Muscle of leg (tissue), 11 donors: ENCODE measurements around the gene HDLBP. TPM values are rescaled to one million over a fixed set of nuclear protein-coding genes. Genes with fewer than 3 reads are reported as not detected.

ENCODE experiments used
- DNase-seq: peaks from one replicate; pipeline ENCODE4 v3.0.0; 2013
- H3K27ac ChIP-seq: one replicate; pipeline ENCODE4 v1.5.1; 2013; ENCODE audit warnings: mild to moderate bottlenecking, low read length, control low read depth
- H3K27me3 ChIP-seq: one replicate; pipeline ENCODE4 v1.6.1; 2013; ENCODE audit warnings: low read length; ENCODE audit not compliant: control insufficient read depth, insufficient read depth
- H3K36me3 ChIP-seq: one replicate; pipeline ENCODE4 v1.6.1; 2013; ENCODE audit warnings: low read length; ENCODE audit not compliant: control insufficient read depth, insufficient read depth
- H3K4me1 ChIP-seq: one replicate; pipeline ENCODE4 v1.6.1; 2013; ENCODE audit warnings: low read length; ENCODE audit not compliant: control insufficient read depth, insufficient read depth
- H3K4me3 ChIP-seq: one replicate; pipeline ENCODE4 v1.5.1; 2013; ENCODE audit warnings: low read length, control low read depth
- H3K9me3 ChIP-seq: replicated peaks from 2 replicates; pipeline ENCODE4 v1.6.1; 2013; ENCODE audit warnings: low read depth, low read length; ENCODE audit not compliant: control insufficient read depth
- WGBS: methylation state at CpG from one replicate; pipeline ENCODE4 v1.1.5; 2013; ENCODE audit warnings: missing lambda C conversion rate; ENCODE audit not compliant: insufficient coverage; 5-methylcytosine and 5-hydroxymethylcytosine counted together
- polyA plus RNA-seq, 8 donors: library from polyadenylated mRNA; unstranded; fragments of 120-200 nt; gene quantifications; one replicate each; pipeline versions ENCODE4 v1.2.1 to v1.2.3, GENCODE V29; 2013; ENCODE audit warnings: inconsistent platforms in 1 of 8, low replicate concordance in 1 of 8; ENCODE audit not compliant: insufficient read length in 8 of 8, insufficient read depth in 1 of 8
- total RNA-seq: library from RNA; stranded (reverse); fragments of 120-200 nt; gene quantifications from one replicate; pipeline ENCODE4 v1.2.4, GENCODE V29; 2013

HDLBP gene
- total and polyA plus RNA-seq, 9 donors: 331 to 470 (median 404) TPM

- Histone ChIP-seq H3K27me3 (no peaks in the 10 kb centered on the region), H3K36me3 (peaks cover 82% of the 10 kb centered on the region), H3K4me3 (no peak overlapping the region), H3K9me3 (no peaks in the 10 kb centered on the region), H3K27ac (no peak overlapping the region), H3K4me1 (no peaks in the 10 kb centered on the region)
- 71% methylated on average over 12 of the region's 14 CpGs for WGBS
- DNase-seq: no peak
Observed at GRCh38 chr2:241242306-241242705, 73.2 kb downstream of the HDLBP start.

GRCh38 chr2:241241669-241242068 is 73.8 kb downstream of the HDLBP start:
- Histone ChIP-seq H3K36me3 (peaks cover 82% of the 10 kb centered on the region), H3K27ac (no peak overlapping the region), H3K27me3 (no peaks in the 10 kb centered on the region), H3K9me3 (no peaks in the 10 kb centered on the region), H3K4me1 (no peaks in the 10 kb centered on the region), H3K4me3 (no peak overlapping the region)
- WGBS: 100% methylated on average over 1 of the region's 4 CpGs
- DNase-seq: no peak

- no peak for DNase-seq
- Histone ChIP-seq H3K27ac (no peak overlapping the region), H3K36me3 (peaks cover 88% of the 10 kb centered on the region), H3K27me3 (no peaks in the 10 kb centered on the region), H3K4me3 (no peak overlapping the region), H3K9me3 (no peaks in the 10 kb centered on the region), H3K4me1 (no peaks in the 10 kb centered on the region)
- 82% methylated on average over 10 of the region's 21 CpGs for WGBS
Observed at GRCh38 chr2:241240320-241241004, 75.0 kb downstream of the HDLBP start.

GRCh38 chr2:241239552-241240202 is 75.8 kb downstream of the HDLBP start:
- H3K4me1 ChIP-seq: no peaks in the 10 kb centered on the region
- no peak overlapping the region for H3K27ac ChIP-seq
- peaks cover 90% of the 10 kb centered on the region for H3K36me3 ChIP-seq
- H3K27me3 ChIP-seq: no peaks in the 10 kb centered on the region
- no peak overlapping the region for H3K4me3 ChIP-seq
- H3K9me3 ChIP-seq: no peaks in the 10 kb centered on the region
- 88% methylated on average over 25 of the region's 28 CpGs for WGBS
- DNase-seq: no peak

GRCh38 chr2:241238693-241239198 is 76.7 kb downstream of the HDLBP start:
- peaks cover 93% of the 10 kb centered on the region for H3K36me3 ChIP-seq
- 78% methylated on average over 1 of the region's 5 CpGs for WGBS

GRCh38 chr2:241237949-241238371 is 77.5 kb downstream of the HDLBP start:
- Histone ChIP-seq H3K4me3 (no peak overlapping the region), H3K27me3 (no peaks in the 10 kb centered on the region), H3K9me3 (no peaks in the 10 kb centered on the region), H3K4me1 (no peaks in the 10 kb centered on the region), H3K27ac (no peak overlapping the region), H3K36me3 (peaks cover 94% of the 10 kb centered on the region)
- 88% methylated on average over 10 of the region's 12 CpGs for WGBS
- no peak for DNase-seq

More at GRCh38 chr2:241238693-241239198, 76.7 kb downstream of the HDLBP start:
- Histone ChIP-seq H3K4me1 (no peaks in the 10 kb centered on the region), H3K27me3 (no peaks in the 10 kb centered on the region), H3K27ac (no peak overlapping the region), H3K9me3 (no peaks in the 10 kb centered on the region), H3K4me3 (no peak overlapping the region)
- DNase-seq: no peak

GRCh38 chr2:241237047-241237446 is 78.4 kb downstream of the HDLBP start:
- Histone ChIP-seq H3K9me3 (no peaks in the 10 kb centered on the region), H3K36me3 (peaks cover 92% of the 10 kb centered on the region), H3K27ac (no peak overlapping the region), H3K4me1 (no peaks in the 10 kb centered on the region), H3K4me3 (no peak overlapping the region), H3K27me3 (no peaks in the 10 kb centered on the region)
- no peak for DNase-seq
- 78% methylated on average over 2 of the region's 6 CpGs for WGBS

- H3K27me3 ChIP-seq: no peaks in the 10 kb centered on the region
- no peak overlapping the region for H3K4me3 ChIP-seq
- WGBS: 84% methylated on average over 25 of the region's 30 CpGs
- no peaks in the 10 kb centered on the region for H3K9me3 ChIP-seq
- peaks cover 96% of the 10 kb centered on the region for H3K36me3 ChIP-seq
- no peak for DNase-seq
- H3K27ac ChIP-seq: no peak overlapping the region
- H3K4me1 ChIP-seq: no peaks in the 10 kb centered on the region
Observed at GRCh38 chr2:241235859-241236593, 79.4 kb downstream of the HDLBP start.

- no peak overlapping the region for H3K4me3 ChIP-seq
- peaks cover 95% of the 10 kb centered on the region for H3K36me3 ChIP-seq
- H3K4me1 ChIP-seq: no peaks in the 10 kb centered on the region
- no peaks in the 10 kb centered on the region for H3K9me3 ChIP-seq
- no peak for DNase-seq
- H3K27ac ChIP-seq: no peak overlapping the region
- no peaks in the 10 kb centered on the region for H3K27me3 ChIP-seq
- 79% methylated on average over 20 of the region's 26 CpGs for WGBS
Observed at GRCh38 chr2:241234962-241235740, 80.3 kb downstream of the HDLBP start.
